DOHH2 (cell line): ENCODE data around the gene IMPDH1.

Source experiments
- CTCF ChIP-seq: fragments of 200-600 bp; sonication (generic); IDR thresholded peaks from one replicate; pipeline ENCODE4 v1.5.1; 2014; ENCODE audit warnings: antibody characterized with exemption, mild to moderate bottlenecking, low read depth, low read length; ENCODE audit not compliant: poor library complexity, severe bottlenecking
- EZH2phosphoT487 ChIP-seq: fragments of 200-600 bp; sonication (generic); IDR thresholded peaks from 2 replicates; pipeline ENCODE4 v1.6.1; 2017; ENCODE audit warnings: borderline replicate concordance, mild to moderate bottlenecking, antibody characterized with exemption, low read length, moderate library complexity, mixed read lengths

GRCh38 chr7:128357217-128357613 is 52.6 kb downstream of the IMPDH1 start:
- TF ChIP-seq CTCF, result no peak
- TF ChIP-seq EZH2phosphoT487, result no peak
